Posterior vena cava (tissue), 2 donors: ENCODE data around the gene PFN2. TPM values are rescaled to one million over a fixed set of nuclear protein-coding genes. Genes with fewer than 3 reads are reported as not detected.
"Not testable (repeated sequence)": the region's sequence is repeated elsewhere in the genome, so short reads cannot be mapped to it uniquely, and the experiment has no call there.

ENCODE experiments used
- DNase-seq: peaks from one replicate; pipeline ENCODE4 v3.0.0-alpha.2; 2020; ENCODE audit warnings: low spot score
- intact Hi-C, 2 donors: fragments of 100-400 bp; cut with DNase I; formaldehyde crosslinking; loops; one replicate each; pipeline versions ENCODE4 v1.14.1 to v1.14.2; 2022 to 2023
- total RNA-seq, 2 donors: library from RNA; stranded (reverse); fragmentation: NEBNext Ultra II Directional; extraction: Animal tissue kit (Norgen Biotek cat#: 25700); gene quantifications; one replicate each; pipeline ENCODE4 v1.2.1, GENCODE V29; 2021
- donor health status: DM: yes; HTN: yes; CAD: no.
- donor health status: DM: yes; HTN: yes; CAD: no.

PFN2 gene
- total RNA-seq, 2 donors from 2014 or later = 88.9 to 92.4 TPM

- DNase-seq = peak; percentile 94
- intact Hi-C loops = loop anchor here (2.0 to 10.0 kb wide), 3 partner anchors 215 to 525 kb away; no protein-coding TSS in a partner anchor
These were observed 567 bp downstream of the PFN2 start for GRCh38 chr3:149969940-149970715.

- intact Hi-C loops = loop anchor here in 1 of 2 donors (2.0 to 10.0 kb wide), 2 partner anchors 247 to 525 kb away; no protein-coding TSS in a partner anchor
- peak; percentile 67 for DNase-seq
These were observed 1.4 kb downstream of the PFN2 start for GRCh38 chr3:149969110-149969939.

- DNase-seq = no peak
- intact Hi-C loops = loop anchor here in 1 of 2 donors (2.0 to 10.0 kb wide), 2 partner anchors 249 to 527 kb away; no protein-coding TSS in a partner anchor
These were observed 2.5 kb downstream of the PFN2 start for GRCh38 chr3:149968216-149968615.

- intact Hi-C loops = loop anchor here in 1 of 2 donors (2.0 to 10.0 kb wide), 2 partner anchors 218 to 528 kb away; no protein-coding TSS in a partner anchor
- DNase-seq = no peak
These were observed 3.5 kb downstream of the PFN2 start for GRCh38 chr3:149967086-149967685.

GRCh38 chr3:149965278-149965677, 5.4 kb downstream of the PFN2 start:
- no peak for DNase-seq
- intact Hi-C loops = loop anchor here in 1 of 2 donors (10.0 kb wide), 1 partner anchor 530 kb away; no protein-coding TSS in a partner anchor

- intact Hi-C loops = loop anchor here in 1 of 2 donors (10.0 kb wide), 1 partner anchor 531 kb away; no protein-coding TSS in a partner anchor
These were observed 6.4 kb downstream of the PFN2 start for GRCh38 chr3:149964291-149964690.

GRCh38 chr3:149963485-149963884, 7.2 kb downstream of the PFN2 start:
- intact Hi-C loops = loop anchor here in 1 of 2 donors (10.0 kb wide), 1 partner anchor 531 kb away; no protein-coding TSS in a partner anchor
- DNase-seq = no peak

More at GRCh38 chr3:149964291-149964690, 6.4 kb downstream of the PFN2 start:
- DNase-seq = no peak

- intact Hi-C loops = no loop called here
These were observed 11.3 kb downstream of the PFN2 start for GRCh38 chr3:149959443-149959842.

GRCh38 chr3:149958171-149958796, 12.4 kb downstream of the PFN2 start:
- no peak for DNase-seq
- intact Hi-C loops = no loop called here

More at GRCh38 chr3:149959443-149959842, 11.3 kb downstream of the PFN2 start:
- no peak for DNase-seq

GRCh38 chr3:149957361-149958125, 13.2 kb downstream of the PFN2 start:
- intact Hi-C loops = no loop called here
- no peak for DNase-seq

- no peak for DNase-seq
- intact Hi-C loops = no loop called here
These were observed 15.2 kb downstream of the PFN2 start for GRCh38 chr3:149955449-149955848.

GRCh38 chr3:149954812-149955211, 15.9 kb downstream of the PFN2 start:
- no peak for DNase-seq
- intact Hi-C loops = no loop called here

- intact Hi-C loops = no loop called here
- DNase-seq = no peak
These were observed 21.5 kb downstream of the PFN2 start for GRCh38 chr3:149949181-149949580.

GRCh38 chr3:149947231-149947630, 23.5 kb downstream of the PFN2 start:
- no peak for DNase-seq
- intact Hi-C loops = no loop called here

- DNase-seq, intact Hi-C loops: not testable (repeated sequence)
These were observed 26.7 kb downstream of the PFN2 start for GRCh38 chr3:149943966-149944365.

- intact Hi-C loops = no loop called here
- DNase-seq = no peak
These were observed 28.3 kb downstream of the PFN2 start for GRCh38 chr3:149942409-149942808.

GRCh38 chr3:149941946-149942345, 28.7 kb downstream of the PFN2 start:
- intact Hi-C loops = no loop called here
- no peak for DNase-seq

GRCh38 chr3:149941186-149941585, 29.5 kb downstream of the PFN2 start:
- intact Hi-C loops = no loop called here

More at GRCh38 chr3:149941186-149941585, 29.5 kb downstream of the PFN2 start:
- no peak for DNase-seq
